ENCODE measurements around the gene GMDS.
A peak's percentile ranks its signal among the peaks of the same experiment; 100 is the strongest.

Gene GMDS

DNA sequence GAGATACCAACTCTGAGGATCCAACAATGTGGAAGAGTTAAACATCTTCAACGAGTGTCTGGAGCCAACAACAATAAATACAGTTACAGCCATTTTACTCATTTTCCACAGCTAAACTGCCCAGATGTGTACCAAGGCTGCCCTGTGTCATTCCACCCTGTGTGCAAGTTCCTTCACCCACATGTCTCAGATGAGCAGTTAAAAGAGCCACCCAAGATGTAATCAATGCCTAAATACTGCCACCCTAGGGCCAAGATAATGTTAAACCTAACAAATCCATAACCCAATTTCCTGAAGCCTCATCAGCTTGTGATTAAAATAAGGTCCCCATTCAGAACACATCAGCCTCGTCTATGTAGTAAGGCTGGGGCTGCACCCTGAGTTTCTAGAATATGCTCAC lies 59.9 kb downstream of the GMDS start:
- DNase-seq (ENCODE audit: low read depth), result no peak

DNA sequence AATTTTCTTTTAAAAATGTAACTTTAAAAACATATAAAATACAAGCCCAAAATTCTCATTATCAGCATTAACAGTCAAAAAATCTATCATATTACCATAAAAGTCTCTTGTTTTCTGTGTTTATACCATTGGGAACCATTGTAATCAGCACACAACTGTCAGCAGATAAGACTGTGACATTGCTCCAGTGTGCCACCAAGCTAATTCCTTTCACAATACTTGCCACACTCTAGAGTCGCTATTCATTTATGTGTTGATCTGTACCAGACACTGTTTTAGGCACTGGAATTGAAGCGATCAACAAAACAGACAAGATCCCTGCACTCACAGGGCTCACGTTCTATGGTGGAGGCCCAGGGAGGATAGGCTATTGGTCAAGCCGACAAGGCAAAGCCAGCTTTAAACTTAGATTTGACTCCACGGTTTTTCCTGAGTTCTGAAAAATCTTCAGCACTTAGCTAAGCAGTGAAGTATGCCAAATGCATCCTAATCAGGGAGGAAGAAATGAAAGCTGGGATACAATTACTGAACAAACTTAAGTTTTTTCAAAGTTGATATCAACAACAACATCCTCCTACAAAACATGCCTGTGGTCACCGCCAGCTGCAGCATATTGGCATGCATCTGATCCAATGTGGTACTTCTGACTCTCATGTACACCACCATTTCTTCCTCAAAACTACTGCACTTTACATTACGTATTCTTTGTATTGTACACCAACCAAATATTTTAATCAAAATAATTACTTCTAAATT lies 60.5 kb downstream of the GMDS start:
- no peak overlapping the region for H3K4me3 ChIP-seq (ENCODE audit: low read depth, low read length)
- DNase-seq (ENCODE audit: low read depth), result no peak

More for the DNA sequence above, 59.9 kb downstream of the GMDS start:
- H3K4me3 ChIP-seq (ENCODE audit: low read depth, low read length), result no peak overlapping the region

DNA sequence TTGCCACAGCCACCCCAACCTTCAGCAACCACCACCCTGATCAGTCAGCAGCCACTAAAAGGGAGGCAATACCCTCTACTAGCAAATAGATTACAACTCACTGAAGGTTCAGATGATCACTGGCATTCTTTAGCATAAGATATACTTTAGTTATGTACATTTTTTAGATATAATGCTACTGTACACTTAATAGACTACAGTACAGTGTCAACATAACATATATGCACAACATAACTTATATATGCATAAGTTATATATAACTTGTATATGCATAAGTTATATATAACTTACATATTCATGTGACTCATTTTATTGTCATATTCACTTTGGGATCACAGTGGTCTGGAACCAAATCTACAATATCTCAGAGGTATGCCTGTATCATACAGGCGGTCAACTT lies 61.7 kb downstream of the GMDS start:
- no peak for DNase-seq (ENCODE audit: low read depth)
- no peak overlapping the region for H3K4me3 ChIP-seq (ENCODE audit: low read depth, low read length)

DNA sequence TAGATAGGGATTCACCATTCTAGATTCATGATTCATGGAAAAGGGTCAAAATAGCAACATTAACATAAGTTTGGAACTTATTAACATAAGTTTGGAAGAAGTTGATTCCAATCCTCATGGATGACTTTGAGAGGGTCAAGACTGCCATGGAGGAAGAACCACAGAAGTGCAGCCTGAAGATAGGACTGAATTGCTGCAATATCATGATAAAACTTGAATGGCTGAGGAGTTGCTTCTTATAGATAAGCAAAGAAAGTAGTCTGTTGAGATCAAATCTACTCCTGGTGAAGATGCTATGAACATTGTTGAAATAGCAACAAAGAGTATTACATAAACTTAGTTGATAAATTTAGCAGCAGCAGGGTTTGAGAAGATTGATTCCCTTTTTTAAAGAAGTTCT lies 62.2 kb downstream of the GMDS start:
- no peak overlapping the region for H3K4me3 ChIP-seq (ENCODE audit: low read depth, low read length)
- no peak for DNase-seq (ENCODE audit: low read depth)

DNA sequence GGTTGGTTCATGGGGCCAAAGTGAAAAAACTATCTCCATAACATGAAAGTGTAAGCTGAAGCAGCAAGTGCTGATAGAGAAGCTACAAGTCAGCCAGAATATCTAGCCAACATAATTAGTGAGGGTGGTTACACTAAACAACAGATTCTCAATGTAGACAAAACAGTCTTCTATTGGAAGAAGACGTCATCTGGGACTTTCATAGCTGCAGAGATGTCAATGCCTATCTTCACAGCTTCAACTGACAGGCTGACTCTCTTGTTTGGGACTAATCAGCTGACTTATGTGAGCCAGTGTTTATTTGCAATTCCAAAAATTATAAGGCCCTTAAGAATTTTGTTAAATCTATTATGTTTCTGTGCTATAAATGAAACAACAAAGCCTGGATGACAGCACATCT lies 63.2 kb downstream of the GMDS start:
- H3K4me3 ChIP-seq (ENCODE audit: low read depth, low read length), result no peak overlapping the region
- no peak for DNase-seq (ENCODE audit: low read depth)

DNA sequence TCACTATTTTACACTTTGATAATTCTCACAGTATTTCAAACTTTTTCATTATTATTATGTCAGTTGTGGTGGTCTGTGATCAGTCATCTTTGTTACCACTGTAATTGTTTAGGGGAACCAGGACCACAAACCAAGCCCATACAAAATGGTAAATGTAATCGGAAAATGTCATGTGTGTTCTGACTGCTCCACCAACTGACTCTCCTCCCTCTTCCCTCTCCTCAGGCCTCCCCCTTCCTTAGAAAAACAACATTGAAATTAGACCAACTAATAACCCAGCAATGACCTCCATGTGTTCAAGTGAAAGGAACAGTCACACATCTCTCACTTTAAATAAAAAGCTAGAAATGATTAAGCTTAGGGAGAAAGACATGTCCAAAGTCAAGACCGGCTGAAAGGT lies 63.8 kb downstream of the GMDS start:
- H3K4me3 ChIP-seq (ENCODE audit: low read depth, low read length), result no peak overlapping the region
- DNase-seq (ENCODE audit: low read depth), result no peak

DNA sequence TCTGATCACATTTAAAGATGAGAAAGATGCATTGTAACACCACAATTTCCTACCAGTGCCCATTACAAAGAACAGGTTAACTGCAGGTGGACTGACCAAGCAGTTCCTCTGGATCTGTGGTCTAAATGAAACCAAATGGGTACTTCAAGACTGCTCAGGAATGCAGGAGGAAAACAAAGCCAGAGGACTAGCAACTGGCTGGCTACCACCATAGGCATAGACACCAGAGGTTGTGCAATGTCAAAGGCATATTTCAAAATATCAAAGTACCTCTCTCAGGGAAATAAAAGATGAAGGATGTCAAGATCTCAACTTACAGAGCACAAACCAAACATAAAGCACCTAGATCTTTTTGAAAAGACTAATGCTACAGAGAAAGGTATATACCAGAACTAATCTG lies 65.5 kb downstream of the GMDS start:
- no peak for DNase-seq (ENCODE audit: low read depth)
- H3K4me3 ChIP-seq (ENCODE audit: low read depth, low read length), result no peak overlapping the region

DNA sequence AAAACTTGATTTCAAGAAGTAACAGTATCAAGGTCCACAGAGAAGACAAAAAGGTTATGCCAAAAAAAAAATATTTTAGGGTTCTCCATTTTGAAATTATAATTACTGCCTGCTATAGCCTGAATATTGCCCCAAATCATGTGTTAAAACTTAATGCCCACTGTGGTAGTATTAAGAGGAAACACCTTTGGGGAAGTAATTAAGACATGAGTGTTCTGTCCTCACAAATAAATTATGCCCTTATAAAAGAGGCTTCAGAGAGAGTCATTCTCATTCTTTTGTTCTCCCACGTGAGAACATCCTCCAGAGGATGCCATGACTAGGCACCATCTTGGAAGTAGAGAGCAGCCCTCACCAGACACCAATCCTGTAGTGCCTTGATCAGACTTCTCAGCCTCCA lies 66.2 kb downstream of the GMDS start:
- H3K4me3 ChIP-seq (ENCODE audit: low read depth, low read length), result no peak overlapping the region
- no peak for DNase-seq (ENCODE audit: low read depth)

DNA sequence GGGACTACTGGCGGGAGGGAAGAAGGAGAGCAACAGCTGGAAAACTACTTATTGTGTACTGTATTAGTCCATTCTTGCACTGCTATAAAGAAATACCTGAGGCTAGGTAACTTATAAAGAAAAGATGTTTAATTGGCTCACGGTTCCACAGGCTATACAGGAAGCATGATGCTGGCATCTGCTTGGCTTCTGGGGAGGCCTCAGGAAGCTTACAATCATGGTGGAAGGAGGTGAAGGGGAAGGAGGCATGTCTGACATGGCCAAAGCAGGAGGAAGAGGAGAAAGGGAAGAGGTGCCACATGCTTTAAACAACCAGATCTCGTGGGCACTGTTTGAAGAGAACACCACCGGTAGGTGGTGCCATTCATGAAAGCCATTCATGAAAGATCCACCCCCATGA lies 67.3 kb downstream of the GMDS start:
- no peak overlapping the region for H3K4me3 ChIP-seq (ENCODE audit: low read depth, low read length)
- DNase-seq (ENCODE audit: low read depth), result no peak

DNA sequence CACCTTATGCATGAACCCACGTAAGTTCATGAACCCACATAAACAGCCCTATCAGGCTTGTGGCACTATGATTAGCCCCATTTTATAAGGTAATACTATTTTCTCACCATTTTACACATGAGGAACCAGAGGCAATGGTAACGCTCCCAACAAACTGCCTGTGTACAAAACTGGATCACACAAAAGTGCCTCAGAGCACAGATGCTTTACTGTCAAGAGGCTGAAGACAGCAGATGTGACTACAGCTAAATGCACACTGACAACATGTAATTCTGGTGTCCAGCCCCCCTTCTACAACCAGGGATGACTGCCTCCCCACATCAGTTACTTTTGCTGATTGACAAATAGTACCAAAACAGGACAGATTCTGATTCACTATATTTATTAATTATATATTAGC lies 69.6 kb downstream of the GMDS start:
- H3K4me3 ChIP-seq (ENCODE audit: low read depth, low read length), result no peak overlapping the region
- DNase-seq (ENCODE audit: low read depth), result no peak

DNA sequence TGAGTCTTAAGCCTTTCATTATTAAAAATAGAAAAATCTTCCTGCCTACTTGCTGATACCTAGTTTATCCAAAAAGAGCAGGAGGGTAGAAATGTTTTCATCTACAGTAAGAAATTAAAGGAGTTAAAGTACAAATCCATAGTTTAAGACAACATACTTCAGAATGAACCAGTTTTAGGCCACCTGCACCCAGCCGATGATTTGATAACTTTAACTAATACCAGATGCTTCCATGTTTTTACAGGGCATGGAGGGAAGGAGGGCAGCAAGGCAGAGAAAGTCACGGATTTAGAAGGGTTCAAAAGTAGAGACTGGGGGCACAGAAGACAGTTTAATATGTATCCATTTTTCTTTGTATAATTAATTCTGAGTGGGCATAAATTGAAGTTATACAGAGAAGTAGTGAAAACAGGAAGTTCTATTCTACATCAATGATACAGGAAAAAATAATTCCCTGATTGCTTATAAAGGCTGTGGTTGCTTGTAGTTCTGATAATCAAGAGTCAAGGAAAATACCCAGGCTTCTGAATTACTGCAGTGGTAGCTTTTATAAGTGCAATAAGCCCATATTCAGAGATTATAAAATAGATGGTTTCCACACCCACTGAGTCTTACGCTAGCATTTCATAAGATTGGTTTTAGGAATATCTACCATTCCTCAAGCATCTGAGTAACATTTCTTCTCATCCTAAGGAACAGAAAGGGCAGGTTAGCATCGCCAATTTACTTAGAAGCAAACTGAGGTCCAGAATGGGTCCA lies 72.0 kb downstream of the GMDS start:
- no peak overlapping the region for H3K4me3 ChIP-seq (ENCODE audit: low read depth, low read length)
- DNase-seq (ENCODE audit: low read depth), result no peak

DNA sequence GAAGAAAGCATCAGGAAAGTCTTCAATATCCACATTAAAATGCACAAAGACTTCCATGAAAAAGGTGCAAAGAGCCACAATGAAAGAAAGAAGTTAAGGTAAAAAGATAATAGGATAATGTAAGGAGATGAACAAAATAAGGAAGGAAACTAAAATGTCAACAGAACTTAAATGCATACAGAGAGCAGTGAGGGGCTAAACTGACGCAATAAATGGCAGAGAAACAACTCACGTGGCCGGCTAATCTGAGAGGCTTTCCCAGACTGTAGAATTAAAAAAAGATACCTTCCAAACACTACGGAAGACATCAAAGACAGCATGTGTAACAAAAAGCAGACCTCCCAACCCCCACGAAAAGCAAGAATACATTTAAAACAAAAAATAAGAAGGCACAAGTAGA lies 73.7 kb downstream of the GMDS start:
- DNase-seq (ENCODE audit: low read depth), result no peak
- H3K4me3 ChIP-seq (ENCODE audit: low read depth, low read length), result no peak overlapping the region

DNA sequence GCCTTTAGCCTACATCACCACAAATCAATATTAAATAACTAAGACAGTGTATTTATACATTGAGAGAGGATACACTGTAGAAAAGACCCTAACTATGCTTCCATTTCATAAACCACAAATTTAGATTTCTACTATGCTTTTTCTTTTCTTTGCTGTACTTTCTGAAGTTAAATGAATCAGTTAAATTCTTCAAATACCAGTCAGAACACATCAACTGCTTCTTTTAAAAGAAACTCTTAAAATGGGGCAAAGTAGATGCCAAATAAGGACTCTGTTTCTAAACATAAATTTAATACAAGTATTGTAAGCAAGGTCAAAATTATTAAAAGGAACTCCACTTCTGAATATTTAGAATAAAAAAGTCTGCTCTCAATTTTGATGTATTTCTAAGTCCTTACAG lies 76.9 kb downstream of the GMDS start:
- no peak for DNase-seq (ENCODE audit: low read depth)

DNA sequence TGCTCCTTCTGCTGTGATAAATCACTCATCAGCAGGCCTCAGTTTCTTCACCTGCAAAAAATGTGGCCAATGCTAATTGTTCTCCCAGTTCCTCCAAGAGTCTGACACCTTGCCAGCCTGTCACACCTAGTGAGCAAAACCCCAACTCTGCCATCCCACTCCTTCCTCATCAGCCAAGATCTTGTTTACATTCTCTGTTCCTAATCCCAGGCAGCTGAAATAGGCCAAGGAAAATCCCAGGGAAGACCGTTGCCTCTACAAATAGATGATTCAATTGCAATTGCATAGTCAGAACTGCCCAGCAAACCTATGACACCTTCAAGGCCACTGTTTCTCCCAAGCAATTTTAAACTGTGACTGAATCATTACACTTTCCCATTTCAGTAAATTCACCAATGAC lies 78.7 kb downstream of the GMDS start:
- no peak overlapping the region for H3K4me3 ChIP-seq (ENCODE audit: low read depth, low read length)
- no peak for DNase-seq (ENCODE audit: low read depth)

More for the DNA sequence above, 76.9 kb downstream of the GMDS start:
- H3K4me3 ChIP-seq (ENCODE audit: low read depth, low read length), result no peak overlapping the region

DNA sequence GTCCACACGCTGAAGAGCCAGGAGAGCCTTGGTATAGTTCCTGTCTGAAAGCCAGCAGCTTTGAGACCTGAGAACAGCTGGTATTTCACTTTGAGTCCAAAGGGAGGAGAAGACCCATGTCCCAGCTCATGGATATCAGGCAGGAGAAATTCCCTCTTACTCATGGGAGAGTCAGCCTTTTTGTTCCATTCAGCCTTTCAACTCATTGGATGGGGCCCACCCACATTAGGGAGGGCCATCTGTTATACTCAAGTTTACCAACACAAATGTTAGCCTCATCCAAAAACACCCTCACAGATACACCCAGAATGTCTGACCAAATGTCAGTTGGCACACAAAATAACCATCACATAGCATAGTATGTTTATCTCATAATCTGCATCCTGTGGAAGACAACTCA lies 80.1 kb downstream of the GMDS start:
- no peak overlapping the region for H3K4me3 ChIP-seq (ENCODE audit: low read depth, low read length)
- DNase-seq (ENCODE audit: low read depth), result no peak

DNA sequence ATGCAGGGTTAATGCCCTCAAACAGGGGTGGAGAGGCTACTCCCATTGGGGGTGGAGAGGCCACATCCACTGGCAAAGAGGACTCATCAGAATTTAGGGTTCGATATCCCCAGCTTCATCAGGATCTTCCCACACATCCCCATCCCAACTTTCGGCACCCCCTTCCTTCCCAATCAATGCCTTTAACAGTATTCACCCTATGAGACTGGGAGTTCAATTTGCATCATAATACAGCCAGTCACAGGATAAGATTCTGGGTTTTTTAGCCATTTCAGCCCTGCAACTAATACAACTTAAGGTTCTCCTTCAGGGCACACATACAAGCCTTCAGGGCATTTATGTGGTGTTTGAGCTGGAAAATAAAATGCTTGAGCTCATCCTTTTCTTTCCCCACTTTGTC lies 80.9 kb downstream of the GMDS start:
- no peak overlapping the region for H3K4me3 ChIP-seq (ENCODE audit: low read depth, low read length)
- no peak for DNase-seq (ENCODE audit: low read depth)

DNA sequence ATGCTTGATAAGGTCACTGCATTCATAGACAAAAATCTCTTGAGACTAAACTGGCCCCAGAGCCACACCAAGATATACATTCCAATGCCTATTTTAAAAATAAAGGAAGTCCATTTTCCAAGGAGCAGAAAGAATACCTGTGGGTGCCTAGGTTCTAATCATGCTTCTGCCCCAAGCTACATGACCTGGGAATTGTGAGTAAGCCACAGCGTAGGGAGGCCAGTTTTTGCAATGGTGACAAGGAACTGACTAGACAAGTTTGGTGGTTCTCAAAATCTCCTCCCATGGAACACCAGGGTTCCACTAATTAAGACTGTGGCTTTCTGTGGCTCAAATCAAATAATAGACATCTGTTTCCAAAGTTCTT lies 83.3 kb downstream of the GMDS start:
- no peak overlapping the region for H3K4me3 ChIP-seq (ENCODE audit: low read depth, low read length)
- DNase-seq (ENCODE audit: low read depth), result no peak

DNA sequence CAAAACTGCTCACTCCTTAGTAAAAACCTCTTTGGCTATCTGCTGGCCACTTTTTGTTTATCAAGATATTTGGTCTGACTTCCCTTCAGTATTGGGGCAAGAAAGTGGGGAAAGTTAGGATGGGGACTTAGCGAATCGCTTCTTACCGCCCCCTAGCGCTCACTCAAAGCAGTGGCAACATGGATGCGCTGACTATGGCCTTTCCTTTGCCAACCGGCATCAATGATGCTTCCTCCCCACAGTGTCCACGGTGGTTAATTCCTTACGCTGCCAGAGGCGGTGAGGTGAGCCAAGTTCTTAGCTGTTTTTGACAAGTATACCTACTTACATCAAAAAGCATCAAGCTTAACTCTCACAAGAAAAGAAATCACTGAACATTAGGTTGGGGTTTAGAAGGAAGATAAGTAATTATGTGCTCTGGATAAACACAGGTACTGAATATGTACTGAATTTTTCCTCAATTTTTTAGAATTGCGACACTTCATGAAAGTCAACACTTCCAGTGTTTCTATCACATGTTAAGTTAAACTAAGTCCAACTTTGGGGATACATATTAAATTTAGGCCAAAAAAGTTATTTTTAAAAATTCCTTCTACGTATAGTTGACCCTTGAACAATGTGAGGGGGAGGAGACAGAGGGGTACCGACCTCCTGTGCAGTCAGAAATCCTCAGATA lies 86.7 kb downstream of the GMDS start:
- no peak overlapping the region for H3K4me3 ChIP-seq (ENCODE audit: low read depth, low read length)
- no peak for DNase-seq (ENCODE audit: low read depth)

DNA sequence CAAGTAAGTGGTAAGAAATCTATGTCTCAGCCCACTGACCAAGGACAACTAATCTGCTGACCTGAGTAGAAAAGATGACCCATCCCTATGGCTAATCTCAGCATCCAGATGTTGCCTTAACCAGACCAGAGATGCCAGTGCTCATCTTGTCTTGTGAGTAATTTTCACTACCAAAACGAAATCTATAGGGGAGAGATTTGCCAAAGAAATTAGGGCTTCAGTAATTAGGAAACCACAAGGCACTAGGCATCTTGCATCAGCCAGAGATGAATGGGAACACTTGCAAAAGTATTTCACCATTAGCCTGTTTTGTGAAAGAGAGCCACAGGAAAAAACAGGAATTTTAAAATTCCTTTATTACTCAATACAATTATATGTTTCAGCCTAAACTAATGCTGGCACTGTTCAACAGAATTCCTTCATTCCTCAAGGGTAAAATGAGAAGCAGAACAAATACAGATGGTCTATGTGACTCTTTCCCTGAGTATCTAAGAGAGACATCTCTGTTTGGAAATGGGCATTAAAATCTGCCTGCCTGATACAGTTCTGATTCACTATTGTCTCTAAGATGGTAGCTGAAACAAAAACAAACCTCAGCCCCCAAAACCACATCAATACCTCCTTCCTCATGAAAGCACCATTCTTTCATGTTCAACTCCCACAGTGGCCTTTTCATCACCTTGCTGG lies 87.8 kb downstream of the GMDS start:
- H3K4me3 ChIP-seq (ENCODE audit: low read depth, low read length), result no peak overlapping the region
- peak; percentile 86 for DNase-seq (ENCODE audit: low read depth)

DNA sequence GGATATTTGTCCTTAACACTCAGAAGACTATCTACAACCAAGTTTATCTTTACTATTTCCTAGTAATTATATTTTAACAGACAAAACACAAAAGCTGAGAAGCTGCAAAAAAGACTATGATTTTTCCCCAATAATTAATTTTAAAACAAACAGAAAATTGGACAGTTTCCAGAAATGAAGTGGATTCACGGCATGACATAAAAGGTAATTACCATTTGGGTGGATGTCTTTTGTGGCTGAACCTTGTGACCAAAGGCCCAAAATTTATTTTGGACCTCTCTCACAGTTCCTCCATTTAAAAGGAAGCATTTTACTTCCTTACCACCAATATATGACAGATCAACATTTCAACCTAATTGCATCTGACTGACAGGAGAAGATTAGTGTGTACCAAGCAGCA lies 90.2 kb downstream of the GMDS start:
- H3K4me3 ChIP-seq (ENCODE audit: low read depth, low read length), result no peak overlapping the region
- DNase-seq (ENCODE audit: low read depth), result no peak

Measured in skeletal muscle cell (primary cell).